Neural cell (in vitro differentiated cells): Measurements from ENCODE around the gene TMEM59L. TPM values are rescaled to one million over a fixed set of nuclear protein-coding genes. Genes with fewer than 3 reads are reported as not detected.

Experiments used
- H2AFZ ChIP-seq: fragments of 200-600, 300-800 bp; sonication (generic), shearing (Covaris generic); 2 replicates; pipeline ENCODE4 v1.6.0; 2014; ENCODE audit warnings: low read depth, mild to moderate bottlenecking, antibody characterized with exemption, low read length, moderate library complexity
- H3F3A ChIP-seq: fragments of 200-600 bp; shearing (Covaris generic); 2 replicates; pipeline ENCODE4 v1.6.1; 2016; ENCODE audit warnings: mild to moderate bottlenecking, moderate library complexity, mixed read lengths, antibody characterized with exemption, low read length; ENCODE audit not compliant: insufficient read depth, poor library complexity, severe bottlenecking
- H3K27ac ChIP-seq: fragments of 200-600, 300-800 bp; sonication (generic), shearing (Covaris generic); 2 replicates; pipeline ENCODE4 v1.5.1; 2014; ENCODE audit warnings: mild to moderate bottlenecking, low read length, moderate library complexity
- H3K27me3 ChIP-seq: fragments of 300-800, 200-600 bp; sonication (generic), shearing (Covaris generic); 2 replicates; pipeline ENCODE4 v1.6.0; 2014; ENCODE audit warnings: mild to moderate bottlenecking, low read depth, low read length, moderate library complexity; ENCODE audit not compliant: insufficient read depth
- H3K36me3 ChIP-seq: fragments of 300-800, 200-600 bp; sonication (generic), shearing (Covaris generic); 2 replicates; pipeline ENCODE4 v1.5.1; 2014; ENCODE audit warnings: mild to moderate bottlenecking, antibody characterized with exemption, low read length, moderate library complexity; ENCODE audit not compliant: insufficient read depth
- H3K4me2 ChIP-seq: fragments of 300-800, 200-600 bp; sonication (generic), shearing (Covaris generic); 2 replicates; pipeline ENCODE4 v1.6.0; 2014; ENCODE audit warnings: mild to moderate bottlenecking, low read length
- H3K4me3 ChIP-seq: fragments of 300-800, 200-600 bp; sonication (generic), shearing (Covaris generic); 2 replicates; pipeline ENCODE4 v1.5.1; 2014; ENCODE audit warnings: mild to moderate bottlenecking, low read length, moderate library complexity
- H3K79me2 ChIP-seq: fragments of 200-600 bp; shearing (Covaris generic); replicated peaks from 2 replicates; pipeline ENCODE4 v1.6.0; 2014; ENCODE audit warnings: mild to moderate bottlenecking, low read length, moderate library complexity; ENCODE audit not compliant: insufficient read depth
- H3K9ac ChIP-seq: fragments of 300-800, 200-600 bp; sonication (generic), shearing (Covaris generic); 2 replicates; pipeline ENCODE4 v1.6.1; 2016; ENCODE audit warnings: mild to moderate bottlenecking, low read length, mixed read lengths
- H3K9me2 ChIP-seq: fragments of 200-600 bp; shearing (Covaris generic); 2 replicates; pipeline ENCODE4 v1.6.1; 2016; ENCODE audit warnings: mild to moderate bottlenecking, low read length, mixed read lengths; ENCODE audit not compliant: insufficient read depth
- H3K9me3 ChIP-seq: fragments of 200-600, 300-800 bp; sonication (generic), shearing (Covaris generic); 2 replicates; pipeline ENCODE4 v1.6.1; 2016; ENCODE audit warnings: mild to moderate bottlenecking, mixed run types, low read length, moderate library complexity, mixed read lengths
- H4K20me1 ChIP-seq: fragments of 200-600 bp; shearing (Covaris generic); 2 replicates; pipeline ENCODE4 v1.6.1; 2016; ENCODE audit warnings: mild to moderate bottlenecking, mixed run types; ENCODE audit not compliant: insufficient read depth
- EP300 ChIP-seq: fragments of 450-650 bp; conservative IDR thresholded peaks from 2 replicates; pipeline ENCODE4 v1.6.1; 2014; ENCODE audit warnings: antibody characterized with exemption, mild to moderate bottlenecking, moderate library complexity; ENCODE audit not compliant: poor library complexity, severe bottlenecking
- EZH2 ChIP-seq: fragments of 200-600, 300-800 bp; shearing (Covaris generic), sonication (generic); IDR thresholded peaks from 2 replicates; pipeline ENCODE4 v1.6.1; 2014; ENCODE audit warnings: antibody characterized with exemption, low read length, borderline replicate concordance, mild to moderate bottlenecking; ENCODE audit not compliant: insufficient read depth, poor library complexity, severe bottlenecking
- MXI1 ChIP-seq: fragments of 450-650 bp; conservative IDR thresholded peaks from 2 replicates; pipeline ENCODE4 v1.6.1; 2014; ENCODE audit warnings: antibody characterized with exemption, mild to moderate bottlenecking; ENCODE audit not compliant: poor library complexity, severe bottlenecking
- POLR2AphosphoS5 ChIP-seq: IDR thresholded peaks from 2 replicates; pipeline ENCODE4 v1.6.1; 2012
- RAD21 ChIP-seq: fragments of 450-650 bp; conservative IDR thresholded peaks from 2 replicates; pipeline ENCODE4 v1.6.1; 2014; ENCODE audit warnings: antibody characterized with exemption, mild to moderate bottlenecking, moderate library complexity
- SMC3 ChIP-seq: fragments of 450-650 bp; conservative IDR thresholded peaks from 2 replicates; pipeline ENCODE4 v1.6.1; 2014; ENCODE audit warnings: antibody characterized with exemption, mild to moderate bottlenecking, moderate library complexity; ENCODE audit not compliant: poor library complexity
- TAF1 ChIP-seq: IDR thresholded peaks from 2 replicates; pipeline ENCODE4 v1.6.1; 2012; ENCODE audit warnings: low read depth
- polyA plus RNA-seq: library from polyadenylated mRNA; depleted of rRNA; stranded (reverse); fragments of >200 nt; gene quantifications from 2 replicates; pipeline ENCODE4 v1.2.3, GENCODE V29; 2014
- TF ChIP-seq, protein P1 (sequence below): IDR thresholded peaks from 2 replicates; pipeline ENCODE4 v1.6.1; 2012; ENCODE audit warnings: borderline replicate concordance
- TF ChIP-seq, protein P2 (sequence below): fragments of 450-650 bp; IDR thresholded peaks from 2 replicates; pipeline ENCODE4 v1.5.1; 2014; ENCODE audit warnings: antibody characterized with exemption, mild to moderate bottlenecking, moderate library complexity; ENCODE audit not compliant: poor library complexity, severe bottlenecking

Gene TMEM59L
- polyA plus RNA-seq, 1 donor from 2014 or later, result 138 TPM

DNA sequence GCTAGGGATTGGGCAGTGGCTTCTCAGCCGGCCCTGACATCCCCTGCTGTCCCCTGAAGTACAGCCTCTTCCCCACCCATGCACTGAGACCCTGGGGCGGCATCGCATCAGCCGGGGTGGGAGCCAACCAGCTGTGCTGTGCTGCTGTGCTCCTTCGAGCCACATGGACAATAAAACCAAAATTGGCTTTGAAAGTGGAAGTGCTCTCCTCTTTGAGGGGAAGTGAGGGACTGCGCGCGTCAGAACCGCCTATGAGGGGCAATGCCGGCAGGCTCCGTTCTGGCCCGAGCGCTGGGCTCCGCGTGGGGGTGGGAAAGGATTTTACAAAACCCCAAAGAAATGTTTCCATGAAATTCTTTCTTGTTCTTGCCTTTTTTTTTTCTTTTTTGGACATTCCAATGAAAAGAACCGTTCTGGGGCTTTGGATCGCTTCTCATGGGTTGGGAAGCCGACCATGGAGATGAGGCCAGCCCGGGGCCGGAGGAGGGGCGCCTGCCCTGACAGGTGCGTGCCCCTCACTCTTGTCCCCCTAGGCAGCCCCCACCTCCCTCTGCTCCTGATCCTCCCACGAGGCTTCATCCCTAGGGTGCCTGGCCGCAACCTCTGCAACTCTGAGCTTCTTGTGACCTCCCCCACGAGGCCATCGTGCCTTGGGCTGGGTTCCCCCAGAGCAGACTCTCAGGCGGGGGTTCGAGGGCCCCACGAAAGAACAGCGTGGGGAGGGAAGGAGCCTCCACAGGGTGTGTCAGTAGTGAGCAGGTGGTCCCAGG is 46.8 kb downstream of the TMEM59L start:
- TF ChIP-seq SMC3 (no peak), MXI1 (no peak), POLR2AphosphoS5 (no peak), EP300 (no peak), RAD21 (no peak), TAF1 (no peak), EZH2 (no peak)
- TF ChIP-seq, protein P1, sequence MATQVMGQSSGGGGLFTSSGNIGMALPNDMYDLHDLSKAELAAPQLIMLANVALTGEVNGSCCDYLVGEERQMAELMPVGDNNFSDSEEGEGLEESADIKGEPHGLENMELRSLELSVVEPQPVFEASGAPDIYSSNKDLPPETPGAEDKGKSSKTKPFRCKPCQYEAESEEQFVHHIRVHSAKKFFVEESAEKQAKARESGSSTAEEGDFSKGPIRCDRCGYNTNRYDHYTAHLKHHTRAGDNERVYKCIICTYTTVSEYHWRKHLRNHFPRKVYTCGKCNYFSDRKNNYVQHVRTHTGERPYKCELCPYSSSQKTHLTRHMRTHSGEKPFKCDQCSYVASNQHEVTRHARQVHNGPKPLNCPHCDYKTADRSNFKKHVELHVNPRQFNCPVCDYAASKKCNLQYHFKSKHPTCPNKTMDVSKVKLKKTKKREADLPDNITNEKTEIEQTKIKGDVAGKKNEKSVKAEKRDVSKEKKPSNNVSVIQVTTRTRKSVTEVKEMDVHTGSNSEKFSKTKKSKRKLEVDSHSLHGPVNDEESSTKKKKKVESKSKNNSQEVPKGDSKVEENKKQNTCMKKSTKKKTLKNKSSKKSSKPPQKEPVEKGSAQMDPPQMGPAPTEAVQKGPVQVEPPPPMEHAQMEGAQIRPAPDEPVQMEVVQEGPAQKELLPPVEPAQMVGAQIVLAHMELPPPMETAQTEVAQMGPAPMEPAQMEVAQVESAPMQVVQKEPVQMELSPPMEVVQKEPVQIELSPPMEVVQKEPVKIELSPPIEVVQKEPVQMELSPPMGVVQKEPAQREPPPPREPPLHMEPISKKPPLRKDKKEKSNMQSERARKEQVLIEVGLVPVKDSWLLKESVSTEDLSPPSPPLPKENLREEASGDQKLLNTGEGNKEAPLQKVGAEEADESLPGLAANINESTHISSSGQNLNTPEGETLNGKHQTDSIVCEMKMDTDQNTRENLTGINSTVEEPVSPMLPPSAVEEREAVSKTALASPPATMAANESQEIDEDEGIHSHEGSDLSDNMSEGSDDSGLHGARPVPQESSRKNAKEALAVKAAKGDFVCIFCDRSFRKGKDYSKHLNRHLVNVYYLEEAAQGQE, result no peak
- TF ChIP-seq, protein P2, sequence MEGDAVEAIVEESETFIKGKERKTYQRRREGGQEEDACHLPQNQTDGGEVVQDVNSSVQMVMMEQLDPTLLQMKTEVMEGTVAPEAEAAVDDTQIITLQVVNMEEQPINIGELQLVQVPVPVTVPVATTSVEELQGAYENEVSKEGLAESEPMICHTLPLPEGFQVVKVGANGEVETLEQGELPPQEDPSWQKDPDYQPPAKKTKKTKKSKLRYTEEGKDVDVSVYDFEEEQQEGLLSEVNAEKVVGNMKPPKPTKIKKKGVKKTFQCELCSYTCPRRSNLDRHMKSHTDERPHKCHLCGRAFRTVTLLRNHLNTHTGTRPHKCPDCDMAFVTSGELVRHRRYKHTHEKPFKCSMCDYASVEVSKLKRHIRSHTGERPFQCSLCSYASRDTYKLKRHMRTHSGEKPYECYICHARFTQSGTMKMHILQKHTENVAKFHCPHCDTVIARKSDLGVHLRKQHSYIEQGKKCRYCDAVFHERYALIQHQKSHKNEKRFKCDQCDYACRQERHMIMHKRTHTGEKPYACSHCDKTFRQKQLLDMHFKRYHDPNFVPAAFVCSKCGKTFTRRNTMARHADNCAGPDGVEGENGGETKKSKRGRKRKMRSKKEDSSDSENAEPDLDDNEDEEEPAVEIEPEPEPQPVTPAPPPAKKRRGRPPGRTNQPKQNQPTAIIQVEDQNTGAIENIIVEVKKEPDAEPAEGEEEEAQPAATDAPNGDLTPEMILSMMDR, result no peak
- Histone ChIP-seq H3K9ac (no peak overlapping the region), H3F3A (no peaks in the 10 kb centered on the region), H3K4me2 (no peak overlapping the region), H3K9me3 (no peaks in the 10 kb centered on the region), H3K27ac (no peak overlapping the region), H2AFZ (no peak overlapping the region), H3K79me2 (peaks cover 4% of the 10 kb centered on the region), H3K4me3 (no peak overlapping the region), H3K9me2 (no peaks in the 10 kb centered on the region), H4K20me1 (no peaks in the 10 kb centered on the region), H3K36me3 (no peaks in the 10 kb centered on the region), H3K27me3 (no peaks in the 10 kb centered on the region)

DNA sequence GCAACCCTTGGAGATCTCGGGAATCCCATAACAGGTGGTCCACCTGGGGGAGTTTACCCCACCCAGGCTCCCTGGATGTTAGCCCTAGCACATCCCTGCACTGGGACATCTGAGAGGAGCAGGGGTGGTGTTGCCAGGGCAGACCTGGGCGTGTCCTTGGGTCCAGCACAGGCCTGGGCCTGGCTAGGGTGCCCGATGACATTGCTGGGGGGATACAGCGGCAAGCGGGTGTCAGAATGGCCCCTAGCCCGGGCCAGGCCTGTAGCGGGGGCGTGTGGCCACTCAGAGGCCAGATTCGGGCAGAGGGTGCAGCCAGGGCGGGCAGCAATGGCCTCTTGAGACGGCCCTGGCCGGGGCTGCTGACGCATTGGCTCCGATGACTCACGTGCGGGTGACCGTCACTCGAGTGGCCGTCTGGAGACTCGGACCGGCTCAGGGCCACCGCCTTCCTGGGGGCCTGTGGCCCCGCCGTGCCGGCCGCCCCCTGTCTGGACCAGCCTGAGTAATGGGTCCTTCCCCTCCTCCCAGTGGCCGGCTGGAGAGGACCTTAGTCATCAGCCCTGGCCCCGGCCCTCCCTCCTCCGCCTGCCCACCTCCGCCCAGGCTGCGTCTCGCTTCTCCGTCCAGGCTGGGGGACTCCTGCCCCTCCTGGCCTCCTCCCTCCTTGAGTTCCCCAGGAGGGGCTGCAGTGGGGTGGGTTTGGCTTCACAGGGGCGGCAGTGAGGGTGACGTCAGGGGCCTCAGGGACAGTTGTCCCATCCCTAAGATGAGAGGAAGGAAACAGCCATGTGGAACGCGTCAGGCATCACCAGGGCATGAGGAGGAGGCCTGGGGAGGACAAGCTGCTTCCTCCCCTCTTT is 47.6 kb downstream of the TMEM59L start:
- H3K36me3 ChIP-seq, result no peaks in the 10 kb centered on the region
- H3K79me2 ChIP-seq, result peaks cover 4% of the 10 kb centered on the region
- H2AFZ ChIP-seq, result no peak overlapping the region
- H3F3A ChIP-seq, result no peaks in the 10 kb centered on the region
- H3K9me3 ChIP-seq, result no peaks in the 10 kb centered on the region
- no peak overlapping the region for H3K9ac ChIP-seq
- TF ChIP-seq, protein P2, result no peak
- TF ChIP-seq TAF1, result no peak
- TF ChIP-seq MXI1, result no peak
- no peaks in the 10 kb centered on the region for H4K20me1 ChIP-seq
- H3K4me3 ChIP-seq, result no peak overlapping the region
- no peak overlapping the region for H3K27ac ChIP-seq
- H3K27me3 ChIP-seq, result no peaks in the 10 kb centered on the region
- H3K9me2 ChIP-seq, result no peaks in the 10 kb centered on the region
- H3K4me2 ChIP-seq, result no peak overlapping the region
